Karpas-422 (cell line): ENCODE data around the gene CAMLG. TPM values are rescaled to one million over a fixed set of nuclear protein-coding genes. Genes with fewer than 3 reads are reported as not detected.

Experiments
- DNase-seq: peaks from one replicate; pipeline ENCODE4 v3.0.0-alpha.2; 2015
- H2AFZ ChIP-seq: fragments of 200-600 bp; sonication (generic); 2 replicates; pipeline ENCODE4 v1.6.1; 2014; ENCODE audit warnings: antibody characterized with exemption, low read length, mixed read lengths
- H3K27ac ChIP-seq: fragments of 200-600 bp; sonication (generic); 2 replicates; pipeline ENCODE4 v1.5.1; 2014; ENCODE audit warnings: mild to moderate bottlenecking, low read length, moderate library complexity
- H3K27me3 ChIP-seq: fragments of 200-600 bp; sonication (generic); 2 replicates; pipeline ENCODE4 v1.6.1; 2014; ENCODE audit warnings: low read length, mixed read lengths
- H3K36me3 ChIP-seq: fragments of 200-600 bp; sonication (generic); 2 replicates; pipeline ENCODE4 v1.6.1; 2014; ENCODE audit warnings: low read length, mixed read lengths; ENCODE audit not compliant: insufficient read depth
- H3K4me1 ChIP-seq: fragments of 200-600 bp; sonication (generic); 2 replicates; pipeline ENCODE4 v1.6.1; 2014; ENCODE audit warnings: mild to moderate bottlenecking, low read length, mixed read lengths
- H3K4me2 ChIP-seq: fragments of 200-600 bp; sonication (generic); 2 replicates; pipeline ENCODE4 v1.6.1; 2014; ENCODE audit warnings: low read length, low read depth, mild to moderate bottlenecking; ENCODE audit not compliant: poor library complexity, severe bottlenecking
- H3K4me3 ChIP-seq: fragments of 200-600 bp; sonication (generic); 2 replicates; pipeline ENCODE4 v1.5.1; 2014; ENCODE audit warnings: mild to moderate bottlenecking, antibody characterized with exemption, low read length, mixed read lengths
- H3K79me2 ChIP-seq: fragments of 200-600 bp; sonication (generic); 2 replicates; pipeline ENCODE4 v1.6.1; 2014; ENCODE audit warnings: mild to moderate bottlenecking, low read length, mixed read lengths
- H3K9ac ChIP-seq: fragments of 200-600 bp; sonication (generic); 2 replicates; pipeline ENCODE4 v1.6.0; 2014; ENCODE audit warnings: low read length
- H3K9me2 ChIP-seq: fragments of 200-600 bp; sonication (generic), shearing (Covaris generic); replicated peaks from 2 replicates; pipeline ENCODE4 v1.6.0; 2014; ENCODE audit warnings: mild to moderate bottlenecking, low read length, moderate library complexity; ENCODE audit not compliant: insufficient read depth
- H3K9me3 ChIP-seq: fragments of 300-700, 200-600 bp; sonication (generic); 2 replicates; pipeline ENCODE4 v1.6.1; 2014; ENCODE audit warnings: low read length, mixed read lengths
- H4K20me1 ChIP-seq: fragments of 200-600 bp; sonication (generic); 2 replicates; pipeline ENCODE4 v1.6.1; 2014; ENCODE audit warnings: mild to moderate bottlenecking, antibody characterized with exemption, low read length, low read depth; ENCODE audit not compliant: insufficient read depth
- total RNA-seq: library from RNA; depleted of rRNA; stranded (reverse); fragments of >200 nt; shearing (Covaris generic); gene quantifications from 2 replicates; pipeline ENCODE4 v1.2.3, GENCODE V29; 2014; ENCODE audit warnings: low replicate concordance

The CAMLG gene
- total RNA-seq, 1 experiment from 2014 or later = 66.8 TPM

- H3K9me3 ChIP-seq = no peaks in the 10 kb centered on the region
- H3K9me2 ChIP-seq = no peaks in the 10 kb centered on the region
- no peak overlapping the region for H3K4me2 ChIP-seq
- H3K36me3 ChIP-seq = no peaks in the 10 kb centered on the region
- H3K9ac ChIP-seq = no peak overlapping the region
- peak; percentile 52 for DNase-seq
- H2AFZ ChIP-seq = peak overlapping the region; percentile 33; the same call in 1 of the 2 replicates
- no peak overlapping the region for H3K27ac ChIP-seq
- H4K20me1 ChIP-seq = no peaks in the 10 kb centered on the region
- H3K79me2 ChIP-seq = no peaks in the 10 kb centered on the region
- H3K27me3 ChIP-seq = no peaks in the 10 kb centered on the region
- H3K4me1 ChIP-seq = peaks cover 18% of the 10 kb centered on the region
- H3K4me3 ChIP-seq = no peak overlapping the region
Measured at GRCh38 chr5:134732819-134733218, 5.5 kb upstream of the CAMLG start.

DNA sequence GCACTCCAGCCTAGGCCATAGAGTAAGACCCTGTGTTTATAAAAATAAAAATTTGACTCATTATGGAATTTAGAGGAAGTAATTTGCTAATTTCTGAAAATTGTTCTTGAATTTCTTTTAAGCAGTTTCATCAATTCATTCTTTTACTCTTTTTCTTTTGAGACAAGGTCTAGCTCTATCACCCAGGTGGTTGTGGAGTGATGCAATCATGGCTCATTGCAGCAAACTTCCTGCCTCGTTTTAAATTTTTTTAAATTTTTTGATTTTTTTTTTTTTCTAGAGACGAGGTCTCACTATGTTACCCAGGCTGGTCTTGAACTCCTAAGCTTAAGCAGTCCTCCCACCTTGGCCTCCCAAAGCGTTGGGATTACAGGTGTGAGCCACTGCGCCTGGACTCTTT, 3.1 kb upstream of the CAMLG start:
- DNase-seq = no peak

GRCh38 chr5:134736173-134736812, 2.1 kb upstream of the CAMLG start:
- Histone ChIP-seq H3K9me3 (no peaks in the 10 kb centered on the region), H4K20me1 (no peaks in the 10 kb centered on the region), H3K9ac (peak overlapping the region; percentile 10; the same call in 1 of the 2 replicates), H3K4me3 (no peak overlapping the region), H3K27me3 (no peaks in the 10 kb centered on the region), H3K27ac (peak overlapping the region; percentile 86), H3K9me2 (no peaks in the 10 kb centered on the region), H3K4me2 (peak overlapping the region; percentile 14), H2AFZ (peak overlapping the region; percentile 91), H3K4me1 (peaks cover 37% of the 10 kb centered on the region), H3K79me2 (peaks cover 29% of the 10 kb centered on the region), H3K36me3 (peaks cover 6% of the 10 kb centered on the region)
- DNase-seq = peak; percentile 59

More for the DNA sequence above, 3.1 kb upstream of the CAMLG start:
- Histone ChIP-seq H3K27me3 (no peaks in the 10 kb centered on the region), H3K4me1 (peaks cover 29% of the 10 kb centered on the region), H3K4me2 (no peak overlapping the region), H4K20me1 (no peaks in the 10 kb centered on the region), H3K9me2 (no peaks in the 10 kb centered on the region), H3K36me3 (no peaks in the 10 kb centered on the region), H2AFZ (peak overlapping the region; percentile 5; the same call in 1 of the 2 replicates), H3K9ac (no peak overlapping the region), H3K4me3 (no peak overlapping the region), H3K27ac (no peak overlapping the region), H3K79me2 (peaks cover 19% of the 10 kb centered on the region), H3K9me3 (no peaks in the 10 kb centered on the region)

DNA sequence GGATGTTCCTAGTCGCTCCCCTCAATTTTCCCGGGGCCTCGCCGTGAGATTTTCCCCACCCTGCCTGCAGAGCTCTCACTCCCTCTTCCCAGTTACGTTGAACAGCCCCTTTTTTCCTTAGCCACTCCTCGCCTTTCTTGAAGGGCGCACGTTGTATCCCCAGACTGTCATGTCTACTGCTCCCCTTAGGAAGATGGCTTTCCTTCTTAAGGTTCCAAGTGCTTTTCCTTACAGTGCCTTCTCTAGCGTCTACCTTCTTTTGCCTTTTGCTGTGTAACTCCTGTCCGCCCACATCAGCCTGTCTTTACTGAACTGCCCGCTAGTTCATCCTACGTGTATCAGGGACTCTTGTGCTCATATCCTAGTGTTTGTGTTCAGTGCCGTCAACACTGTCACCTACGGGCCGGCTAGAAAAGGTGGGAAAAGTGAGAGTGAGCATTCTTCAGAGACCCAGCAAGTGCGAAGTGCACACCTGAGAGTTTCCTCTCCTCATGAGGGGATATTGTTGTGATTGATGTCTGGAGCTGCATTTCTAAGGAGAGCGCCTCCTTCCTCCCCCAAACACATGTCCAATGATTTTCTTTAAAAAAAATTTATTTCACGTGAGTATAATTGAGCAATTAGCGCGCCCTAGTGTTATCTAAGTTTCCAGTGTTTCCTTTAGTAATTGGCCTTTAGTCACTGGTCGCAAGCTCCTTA, 764 bp downstream of the CAMLG start:
- Histone ChIP-seq H3K27me3 (no peaks in the 10 kb centered on the region), H3K4me3 (peak overlapping the region; percentile 76), H3K4me2 (peak overlapping the region; percentile 71), H3K27ac (peak overlapping the region; percentile 3), H3K36me3 (peaks cover 23% of the 10 kb centered on the region), H2AFZ (no peak overlapping the region), H3K9me2 (no peaks in the 10 kb centered on the region), H3K9me3 (no peaks in the 10 kb centered on the region), H3K79me2 (peaks cover 54% of the 10 kb centered on the region), H4K20me1 (no peaks in the 10 kb centered on the region), H3K9ac (peak overlapping the region; percentile 75), H3K4me1 (peaks cover 38% of the 10 kb centered on the region)
- DNase-seq = peak; percentile 78

- peaks cover 23% of the 10 kb centered on the region for H3K36me3 ChIP-seq
Measured at GRCh38 chr5:134741052-134741451, 2.7 kb downstream of the CAMLG start.

GRCh38 chr5:134742134-134742533, 3.8 kb downstream of the CAMLG start:
- Histone ChIP-seq H3K4me3 (no peak overlapping the region), H3K27me3 (no peaks in the 10 kb centered on the region), H3K9ac (no peak overlapping the region), H3K9me2 (no peaks in the 10 kb centered on the region), H3K4me1 (peaks cover 26% of the 10 kb centered on the region), H2AFZ (no peak overlapping the region), H4K20me1 (no peaks in the 10 kb centered on the region), H3K9me3 (no peaks in the 10 kb centered on the region), H3K36me3 (peaks cover 23% of the 10 kb centered on the region), H3K4me2 (no peak overlapping the region), H3K79me2 (peaks cover 60% of the 10 kb centered on the region), H3K27ac (no peak overlapping the region)
- DNase-seq = no peak

More at GRCh38 chr5:134741052-134741451, 2.7 kb downstream of the CAMLG start:
- Histone ChIP-seq H3K4me2 (no peak overlapping the region), H3K9me2 (no peaks in the 10 kb centered on the region), H2AFZ (no peak overlapping the region), H3K27ac (no peak overlapping the region), H3K4me1 (peaks cover 35% of the 10 kb centered on the region), H4K20me1 (no peaks in the 10 kb centered on the region), H3K79me2 (peaks cover 60% of the 10 kb centered on the region), H3K27me3 (no peaks in the 10 kb centered on the region), H3K9ac (no peak overlapping the region), H3K9me3 (no peaks in the 10 kb centered on the region), H3K4me3 (no peak overlapping the region)
- no peak for DNase-seq

- H3K9me3 ChIP-seq = no peaks in the 10 kb centered on the region
- H3K4me3 ChIP-seq = no peak overlapping the region
- H4K20me1 ChIP-seq = no peaks in the 10 kb centered on the region
- H3K27ac ChIP-seq = peak overlapping the region; percentile 41
- peaks cover 4% of the 10 kb centered on the region for H3K79me2 ChIP-seq
- peaks cover 9% of the 10 kb centered on the region; the same call in 1 of the 2 replicates for H3K36me3 ChIP-seq
- no peak overlapping the region for H3K4me2 ChIP-seq
- H3K27me3 ChIP-seq = no peaks in the 10 kb centered on the region
- H3K9ac ChIP-seq = no peak overlapping the region
- H3K4me1 ChIP-seq = peaks cover 14% of the 10 kb centered on the region
- no peaks in the 10 kb centered on the region for H3K9me2 ChIP-seq
- no peak overlapping the region for H2AFZ ChIP-seq
- no peak for DNase-seq
Measured at GRCh38 chr5:134749415-134749814, 11.1 kb downstream of the CAMLG start.

DNA sequence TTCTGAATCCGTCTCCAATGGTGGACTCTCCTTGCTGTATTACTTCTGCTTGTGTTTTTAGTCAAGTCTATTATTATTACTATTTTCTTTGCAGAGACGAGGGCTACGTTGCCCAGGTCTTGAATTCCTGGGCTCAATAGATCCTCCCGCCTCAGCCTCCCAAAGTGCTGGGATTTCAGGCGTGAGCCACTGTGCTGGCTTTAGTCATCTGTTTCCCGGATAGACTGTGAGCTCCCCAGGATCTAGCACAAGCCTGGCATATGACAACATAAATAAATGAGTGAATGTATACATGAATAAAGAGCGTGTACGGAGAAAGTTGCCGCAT, 19.8 kb downstream of the CAMLG start:
- peak overlapping the region; percentile 98 for H3K4me3 ChIP-seq
- peak overlapping the region; percentile 84 for H2AFZ ChIP-seq
- H3K27ac ChIP-seq = peak overlapping the region; percentile 16; the same call in 1 of the 2 replicates
- no peaks in the 10 kb centered on the region for H3K27me3 ChIP-seq
- H3K79me2 ChIP-seq = peaks cover 43% of the 10 kb centered on the region
- peaks cover 26% of the 10 kb centered on the region for H3K4me1 ChIP-seq
- peak overlapping the region; percentile 80 for H3K4me2 ChIP-seq
- no peaks in the 10 kb centered on the region for H3K9me2 ChIP-seq
- no peak for DNase-seq
- peak overlapping the region; percentile 69 for H3K9ac ChIP-seq
- peaks cover 4% of the 10 kb centered on the region; the same call in 1 of the 2 replicates for H3K36me3 ChIP-seq
- peaks cover 9% of the 10 kb centered on the region; the same call in 1 of the 2 replicates for H4K20me1 ChIP-seq
- H3K9me3 ChIP-seq = no peaks in the 10 kb centered on the region
